HG02981 (cell line): ENCODE results near the gene SLC30A10.
"Not testable (repeated sequence)": the region's sequence is repeated elsewhere in the genome, so short reads cannot be mapped to it uniquely, and the experiment has no call there.

Experiments
- ATAC-seq: cut with Tn5 transposase; IDR thresholded peaks from one replicate; pipeline ENCODE4 v1.9.1; 2021; ENCODE audit warnings: mild to moderate bottlenecking, moderate library complexity; ENCODE audit not compliant: unreplicated experiment

SLC30A10 gene

DNA sequence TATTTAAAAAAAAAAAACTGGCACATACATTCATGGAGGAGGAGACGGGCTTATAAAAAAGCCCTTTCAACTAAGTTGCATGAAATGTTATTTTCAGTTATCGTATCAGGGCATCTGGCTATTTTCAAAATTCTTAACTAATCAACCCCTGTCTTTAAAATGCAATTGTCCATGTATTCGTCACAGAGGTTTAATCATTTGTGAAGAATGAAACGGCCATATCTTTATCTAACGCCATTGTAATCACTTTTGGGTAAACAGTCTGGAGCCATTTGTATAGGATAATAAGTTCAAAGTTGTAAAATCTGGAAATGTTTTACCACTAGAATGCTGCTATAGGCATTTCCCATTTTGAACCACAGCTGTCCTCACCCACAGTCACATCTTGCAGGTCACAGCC, 30.4 kb downstream of the SLC30A10 start:
- ATAC-seq, result no peak

DNA sequence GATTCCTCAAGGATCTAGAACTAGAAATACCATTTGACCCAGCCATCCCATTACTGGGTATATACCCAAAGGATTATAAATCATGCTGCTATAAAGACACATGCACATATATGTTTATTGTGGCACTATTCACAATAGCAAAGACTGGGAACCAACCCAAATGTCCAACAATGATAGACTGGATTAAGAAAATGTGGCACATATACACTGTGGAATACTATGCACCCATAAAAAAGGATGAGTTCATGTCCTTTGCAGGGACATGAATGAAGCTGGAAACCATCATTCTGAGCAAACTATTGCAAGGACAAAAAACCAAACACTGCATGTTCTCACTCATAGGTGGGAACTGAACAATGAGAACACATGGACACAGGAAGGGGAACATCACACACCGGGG, 36.1 kb downstream of the SLC30A10 start:
- not testable (repeated sequence) for ATAC-seq

DNA sequence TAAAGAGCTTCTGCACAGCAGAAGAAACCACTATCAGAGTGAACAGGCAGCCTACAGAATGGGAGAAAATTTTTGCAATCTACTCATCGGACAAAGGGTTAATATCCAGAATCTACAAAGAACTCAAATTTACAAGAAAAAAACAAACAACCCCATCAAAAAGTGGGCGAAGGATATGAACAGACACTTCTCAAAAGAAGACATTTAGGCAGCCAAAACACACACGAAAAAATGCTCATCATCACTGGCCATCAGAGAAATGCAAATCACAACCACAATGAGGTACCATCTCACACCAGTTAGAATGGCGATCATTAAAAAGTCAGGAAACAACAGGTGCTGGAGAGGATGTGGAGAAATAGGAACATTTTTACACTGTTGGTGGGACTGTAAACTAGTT, 36.5 kb downstream of the SLC30A10 start:
- not testable (repeated sequence) for ATAC-seq

DNA sequence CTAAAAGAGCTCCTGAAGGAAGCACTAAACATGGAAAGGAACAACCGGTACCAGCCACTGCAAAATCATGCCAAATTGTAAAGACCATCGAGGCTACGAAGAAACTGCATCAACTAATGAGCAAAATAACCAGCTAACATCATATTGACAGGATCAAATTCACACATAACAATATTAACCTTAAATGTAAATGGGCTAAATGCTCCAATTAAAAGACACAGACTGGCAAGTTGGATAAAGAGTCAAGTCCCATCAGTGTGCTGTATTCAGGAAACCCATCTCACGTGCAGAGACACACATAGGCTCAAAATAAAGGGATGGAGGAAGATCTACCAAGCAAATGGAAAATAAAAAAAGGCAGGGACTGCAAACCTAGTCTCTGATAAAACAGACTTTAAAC, 39.7 kb downstream of the SLC30A10 start:
- ATAC-seq, result not testable (repeated sequence)

DNA sequence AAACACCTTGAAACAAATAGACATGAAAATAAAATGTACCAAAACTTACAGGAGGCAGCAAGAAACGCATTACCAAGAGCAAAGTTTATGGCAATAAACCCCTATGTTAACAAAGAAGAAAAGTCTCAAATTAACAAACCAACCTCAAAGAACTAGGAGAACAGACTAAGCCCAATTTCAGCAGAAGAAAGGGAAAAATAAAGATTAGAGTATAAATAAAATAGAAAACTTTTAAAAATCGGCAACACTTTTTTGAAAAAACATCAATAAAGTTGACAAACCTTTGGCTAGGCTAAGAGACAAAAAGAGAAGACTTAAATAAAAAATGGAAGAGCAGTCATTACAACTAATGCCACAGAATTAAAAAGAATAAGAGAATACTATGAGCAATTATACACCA, 42.7 kb downstream of the SLC30A10 start:
- ATAC-seq, result no peak

DNA sequence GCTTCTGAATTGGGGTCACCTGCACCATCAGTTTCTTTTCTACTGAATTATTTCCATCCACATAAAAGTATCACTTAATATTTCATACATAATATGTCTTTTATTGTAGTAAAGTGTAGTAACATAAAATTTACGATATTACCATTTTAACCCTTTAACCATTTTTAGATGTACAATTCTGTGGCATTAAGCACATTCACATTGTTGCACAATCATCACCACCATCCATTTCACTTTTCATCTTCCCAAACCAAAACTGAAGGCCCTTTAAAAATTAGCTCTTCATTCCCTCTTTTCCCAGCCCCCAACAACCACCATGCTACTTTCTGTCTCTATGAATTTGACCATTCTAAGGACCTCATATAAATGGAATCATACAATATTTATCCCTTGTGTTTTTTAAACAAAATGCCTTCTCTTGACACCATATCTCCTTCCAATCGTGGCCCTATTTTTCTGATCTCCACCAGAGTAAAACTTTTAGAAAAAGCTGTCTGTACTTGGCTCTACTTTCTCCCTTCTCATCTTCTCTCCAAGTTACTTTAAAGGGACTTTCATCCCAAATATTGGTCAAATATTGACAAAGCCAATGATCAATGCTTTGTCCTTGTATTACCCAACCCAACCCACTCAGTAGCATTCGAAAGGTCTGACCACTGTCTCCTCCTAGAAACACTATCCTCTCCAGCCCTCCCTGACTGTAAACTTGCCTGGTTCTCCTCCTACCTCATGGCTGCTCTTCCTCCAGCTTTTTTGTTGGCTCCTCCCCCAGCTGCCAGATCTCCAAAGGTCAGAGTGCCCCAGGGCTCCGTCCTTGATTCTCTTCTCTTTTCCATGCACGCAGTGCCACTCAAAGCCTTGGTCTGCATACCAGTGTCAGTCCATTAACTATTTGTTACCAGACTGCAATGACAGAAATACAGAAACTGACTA, 44.7 kb downstream of the SLC30A10 start:
- no peak for ATAC-seq

DNA sequence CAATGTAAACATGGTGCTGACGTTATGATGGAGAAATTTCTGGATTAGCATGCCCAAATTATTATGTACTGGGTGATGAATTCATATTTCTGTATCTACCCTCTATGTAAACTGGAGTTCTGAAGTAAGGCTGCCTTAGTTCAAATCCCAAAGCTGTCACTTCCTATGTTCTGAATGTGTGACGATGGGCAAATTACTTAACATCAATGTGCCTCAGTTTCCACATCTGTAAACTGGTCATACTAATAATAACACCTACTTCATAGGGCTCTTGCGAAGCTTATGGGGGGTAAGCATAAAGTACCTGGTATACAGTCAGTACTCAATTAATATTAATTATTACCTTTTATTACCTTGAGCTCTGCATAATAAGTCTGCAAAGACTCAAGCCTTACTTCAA, 45.6 kb downstream of the SLC30A10 start:
- no peak for ATAC-seq

DNA sequence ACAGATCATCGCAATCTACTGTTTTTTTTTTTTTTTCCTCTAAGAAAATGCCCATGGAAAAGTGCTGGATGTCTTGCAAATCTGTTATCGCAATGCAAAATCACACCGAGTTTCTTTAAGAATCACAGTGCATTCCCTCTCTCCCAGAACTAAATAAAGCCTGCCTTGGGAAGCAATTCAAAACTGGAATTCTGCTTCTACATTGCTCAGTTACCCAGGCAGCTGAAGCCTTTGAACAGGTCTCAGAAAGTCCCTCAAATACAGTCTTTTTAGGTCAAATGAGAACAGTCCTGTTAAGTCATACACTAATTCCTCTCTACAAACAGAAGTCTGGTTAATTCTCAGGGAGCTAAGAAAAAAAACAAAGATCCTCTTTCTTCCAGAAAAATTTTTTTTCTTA, 46.3 kb downstream of the SLC30A10 start:
- no peak for ATAC-seq

DNA sequence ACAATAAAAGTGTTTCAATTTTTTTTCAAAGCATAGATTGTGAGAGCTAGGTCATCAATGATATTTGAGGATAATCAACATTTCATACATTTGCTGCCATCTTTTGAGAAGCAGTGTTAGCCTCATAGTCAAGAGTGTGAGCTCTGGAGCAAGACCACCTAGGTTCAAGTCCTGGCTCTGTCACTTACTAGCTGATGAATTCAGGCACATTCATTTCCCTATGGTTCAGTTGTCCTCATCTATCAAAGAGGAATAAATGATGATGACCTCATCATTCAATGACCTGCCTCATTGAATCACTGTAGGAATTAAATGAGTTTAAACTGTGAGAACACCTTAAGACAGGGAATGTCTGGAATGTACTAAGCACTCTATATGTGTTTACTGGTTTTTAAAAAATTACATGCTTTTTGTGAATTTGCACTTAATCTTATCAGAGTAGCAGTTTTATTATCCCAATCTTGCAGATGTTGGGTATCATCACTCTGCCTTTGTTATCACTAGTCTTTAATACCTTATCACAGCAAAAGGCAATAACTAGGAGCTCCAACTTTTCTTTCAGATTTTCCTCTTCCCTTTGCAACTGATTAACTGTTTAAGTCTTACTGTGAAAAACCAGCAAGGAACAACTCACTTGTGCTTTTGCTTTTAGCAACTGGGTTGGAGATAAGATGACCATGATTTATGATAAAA, 47.4 kb downstream of the SLC30A10 start:
- ATAC-seq, result no peak

DNA sequence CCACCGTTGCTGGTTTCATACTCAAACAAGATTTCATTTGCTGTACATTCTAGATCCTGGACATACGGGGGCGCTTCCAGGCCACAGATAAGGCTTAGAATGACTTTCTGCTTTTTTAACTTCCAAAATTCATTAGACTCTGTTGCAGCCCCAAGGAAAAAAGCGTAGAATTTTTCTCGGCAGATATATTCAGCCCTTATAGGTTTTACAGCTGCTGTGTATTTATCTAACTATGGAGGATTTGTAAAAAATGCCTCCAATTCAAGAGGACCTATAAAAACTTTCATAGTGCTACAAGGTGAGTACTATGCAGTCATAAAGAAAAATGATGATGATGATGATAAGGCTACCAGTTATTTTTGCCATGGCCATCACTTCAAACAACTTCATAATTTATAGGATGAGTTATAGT, 51.6 kb downstream of the SLC30A10 start:
- no peak for ATAC-seq

DNA sequence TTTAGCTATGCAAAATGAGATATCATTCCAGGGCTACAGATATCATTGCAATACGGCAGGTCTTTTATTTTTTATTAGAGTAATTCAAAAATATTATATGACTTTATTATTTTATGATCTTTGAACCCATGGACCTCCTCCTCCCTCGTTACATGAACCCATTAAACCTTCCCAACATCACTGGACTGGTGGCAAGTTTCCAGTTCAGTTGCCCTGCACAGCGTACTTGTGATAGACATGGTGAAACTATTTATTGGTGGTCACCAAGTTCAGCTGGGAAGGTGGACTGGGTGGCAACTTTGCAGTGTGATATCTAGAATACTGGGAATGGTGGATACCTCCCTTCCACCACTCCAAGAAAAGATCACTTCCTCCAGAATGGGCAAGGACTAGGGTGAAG, 52.5 kb downstream of the SLC30A10 start:
- no peak for ATAC-seq

DNA sequence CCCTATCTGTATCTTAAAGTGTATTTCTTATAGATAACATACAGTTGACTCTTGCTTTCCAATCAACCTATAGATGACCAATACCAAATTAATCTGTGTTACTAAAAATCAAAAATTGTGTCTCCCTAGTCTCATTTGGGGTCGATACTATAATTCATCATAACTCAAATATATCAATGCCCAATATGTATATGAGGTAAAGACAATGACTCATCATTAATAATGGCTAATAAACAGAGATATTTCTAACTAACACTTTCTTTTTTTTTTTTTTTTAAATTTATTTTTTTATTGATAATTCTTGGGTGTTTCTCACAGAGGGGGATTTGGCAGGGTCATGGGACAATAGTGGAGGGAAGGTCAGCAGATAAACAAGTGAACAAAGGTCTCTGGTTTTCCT, 55.8 kb downstream of the SLC30A10 start:
- ATAC-seq, result not testable (repeated sequence)

DNA sequence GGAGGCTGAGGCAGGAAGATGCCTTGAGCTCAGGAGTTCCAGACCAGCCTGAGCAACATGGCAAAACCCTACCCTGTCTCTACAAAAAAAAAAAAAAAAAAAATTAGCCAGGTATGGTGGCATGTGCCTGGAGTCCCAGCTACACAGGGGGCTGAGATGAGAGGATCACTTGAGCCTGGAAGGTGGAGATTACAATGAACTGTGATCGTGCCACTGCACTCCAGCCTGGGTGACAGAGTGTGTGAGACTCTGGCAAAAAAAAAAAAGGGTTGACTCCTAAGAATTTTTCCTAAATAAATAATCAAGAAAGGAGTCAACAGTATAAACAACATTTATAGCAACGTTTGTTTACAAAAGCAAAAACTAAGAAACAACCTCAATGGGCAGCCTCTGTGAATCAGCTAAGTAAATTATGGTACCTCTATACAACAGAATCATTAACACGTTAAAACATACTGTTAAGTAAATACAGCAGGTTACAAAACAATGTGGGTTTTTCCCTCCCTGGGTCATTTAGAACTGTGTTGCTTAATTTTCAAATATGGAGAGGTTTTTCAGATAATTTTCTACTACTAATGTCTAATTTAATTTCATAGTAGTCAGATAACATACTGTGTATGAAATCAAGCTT, 56.8 kb downstream of the SLC30A10 start:
- ATAC-seq, result no peak

DNA sequence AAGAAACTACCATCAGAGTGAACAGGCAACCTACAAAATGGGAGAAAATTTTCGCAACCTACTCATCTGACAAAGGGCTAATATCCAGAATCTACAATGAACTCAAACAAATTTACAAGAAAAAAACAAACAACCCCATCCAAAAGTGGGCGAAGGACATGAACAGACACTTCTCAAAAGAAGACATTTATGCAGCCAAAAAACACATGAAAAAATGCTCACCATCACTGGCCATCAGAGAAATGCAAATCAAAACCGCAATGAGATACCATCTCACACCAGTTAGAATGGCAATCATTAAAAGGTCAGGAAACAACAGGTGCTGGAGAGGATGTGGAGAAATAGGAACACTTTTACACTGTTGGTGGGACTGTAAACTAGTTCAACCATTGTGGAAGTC, 59.7 kb downstream of the SLC30A10 start:
- ATAC-seq, result not testable (repeated sequence)
